Central memory CD4-positive, alpha-beta T cell (primary cell): ENCODE data around the gene NRCAM.

Source experiments
- DNase-seq: peaks from one replicate; pipeline ENCODE4 v3.0.0; 2022

NRCAM gene

DNA sequence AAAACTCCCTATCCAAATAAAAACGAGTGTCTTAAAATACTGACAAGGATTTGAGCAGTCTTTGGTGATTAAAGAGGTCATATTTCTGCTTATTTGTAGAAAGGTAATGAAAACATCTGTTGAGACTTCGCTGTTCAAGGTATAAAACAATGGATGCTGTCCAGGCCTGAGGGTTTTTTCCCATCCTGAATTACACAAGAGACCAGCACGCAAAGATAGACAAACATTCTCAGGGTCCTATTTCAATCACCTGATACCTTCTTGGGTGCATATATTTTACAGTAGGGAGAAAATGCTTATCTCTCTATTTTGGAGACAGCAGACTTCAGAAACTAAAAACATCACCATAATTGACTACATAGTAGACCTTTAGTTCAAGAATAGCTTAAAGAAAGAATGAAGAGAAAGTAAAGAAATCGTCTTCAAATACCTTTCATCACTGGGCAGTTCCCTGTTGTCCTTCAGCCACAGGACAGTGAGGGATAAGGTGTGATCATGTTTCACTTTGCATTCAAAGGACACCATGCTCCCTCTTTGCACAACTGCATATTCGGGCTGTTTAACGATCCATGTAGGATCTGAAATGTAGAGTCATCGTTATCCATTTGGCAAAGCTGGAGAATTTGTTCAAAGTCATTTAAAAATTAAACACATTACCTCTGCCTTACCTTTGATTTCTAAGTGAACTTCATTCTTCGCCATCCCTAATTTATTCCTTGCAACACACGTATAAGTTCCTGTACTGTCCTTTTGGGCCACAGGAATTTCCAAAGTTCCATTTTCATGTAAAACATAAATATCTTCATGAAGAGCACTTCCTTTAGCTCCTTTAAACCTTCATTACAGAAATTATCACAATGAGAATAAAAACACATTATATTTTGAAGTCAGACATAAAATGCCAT is 262.4 kb downstream of the NRCAM start:
- no peak for DNase-seq

DNA sequence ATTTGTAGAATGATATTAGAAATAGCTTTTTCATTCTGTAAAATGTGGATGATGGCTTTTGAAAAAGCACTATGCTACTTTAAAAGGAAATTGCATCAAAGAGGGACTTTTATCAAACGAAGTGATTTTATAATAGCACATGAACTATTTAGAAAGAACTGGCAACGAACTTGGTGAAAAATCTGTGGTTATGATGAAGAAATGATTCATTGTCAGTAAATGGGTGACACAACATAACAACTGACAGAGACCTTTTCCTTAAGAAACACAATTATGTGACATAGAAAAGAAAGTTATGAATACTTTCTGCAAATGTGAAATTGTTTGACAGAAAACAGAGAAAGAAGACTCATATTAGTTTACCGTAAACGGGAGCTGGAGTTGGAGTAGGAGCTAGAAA is 265.3 kb downstream of the NRCAM start:
- no peak for DNase-seq

DNA sequence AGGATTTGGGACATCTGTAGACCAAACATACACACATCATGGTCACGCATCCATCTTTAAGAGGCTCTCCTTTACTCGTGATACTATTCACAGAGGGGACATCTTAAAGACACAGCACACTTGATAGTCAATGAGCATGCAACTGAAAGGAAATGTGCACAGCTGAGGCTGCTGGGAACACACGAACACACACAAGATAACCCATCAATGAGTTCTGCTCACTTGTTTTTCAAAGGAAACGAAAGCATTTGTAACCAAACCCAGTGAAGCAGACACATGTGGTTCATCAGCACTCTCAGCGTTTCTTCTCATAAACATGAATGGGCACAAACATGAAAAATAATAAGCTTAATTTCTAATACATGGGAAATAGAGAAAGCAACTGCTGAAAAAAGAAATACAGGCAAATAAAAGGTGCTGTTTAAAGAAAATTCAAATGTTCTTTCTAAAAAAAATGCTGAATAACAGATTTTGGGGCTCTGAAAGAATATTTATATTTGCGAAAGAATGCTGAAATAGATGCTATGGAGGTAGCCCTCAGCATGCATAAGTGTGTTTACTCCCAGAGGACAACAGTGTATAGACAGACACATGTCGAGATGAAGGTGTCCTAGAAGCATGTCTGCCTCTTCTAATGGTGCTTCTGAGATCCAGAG is 266.4 kb downstream of the NRCAM start:
- DNase-seq: no peak

DNA sequence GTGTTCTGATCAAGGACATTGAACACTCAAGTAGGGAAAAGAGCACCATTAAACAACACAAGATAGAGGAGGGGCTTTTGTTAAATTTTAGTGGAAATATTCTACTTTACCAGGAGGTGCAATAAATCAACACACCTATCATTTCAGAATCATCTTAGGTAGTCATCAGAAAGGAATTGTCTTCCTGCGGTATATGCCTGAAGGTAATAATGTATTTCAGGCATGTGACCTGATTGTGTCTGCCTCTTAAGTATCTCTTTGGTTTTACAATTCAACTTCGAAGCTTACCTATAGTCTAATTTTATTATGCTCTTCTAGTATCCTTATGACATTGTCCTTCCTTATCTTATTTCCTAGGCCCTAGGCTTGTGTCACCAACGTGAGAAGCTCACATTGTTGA is 267.5 kb downstream of the NRCAM start:
- DNase-seq: no peak

DNA sequence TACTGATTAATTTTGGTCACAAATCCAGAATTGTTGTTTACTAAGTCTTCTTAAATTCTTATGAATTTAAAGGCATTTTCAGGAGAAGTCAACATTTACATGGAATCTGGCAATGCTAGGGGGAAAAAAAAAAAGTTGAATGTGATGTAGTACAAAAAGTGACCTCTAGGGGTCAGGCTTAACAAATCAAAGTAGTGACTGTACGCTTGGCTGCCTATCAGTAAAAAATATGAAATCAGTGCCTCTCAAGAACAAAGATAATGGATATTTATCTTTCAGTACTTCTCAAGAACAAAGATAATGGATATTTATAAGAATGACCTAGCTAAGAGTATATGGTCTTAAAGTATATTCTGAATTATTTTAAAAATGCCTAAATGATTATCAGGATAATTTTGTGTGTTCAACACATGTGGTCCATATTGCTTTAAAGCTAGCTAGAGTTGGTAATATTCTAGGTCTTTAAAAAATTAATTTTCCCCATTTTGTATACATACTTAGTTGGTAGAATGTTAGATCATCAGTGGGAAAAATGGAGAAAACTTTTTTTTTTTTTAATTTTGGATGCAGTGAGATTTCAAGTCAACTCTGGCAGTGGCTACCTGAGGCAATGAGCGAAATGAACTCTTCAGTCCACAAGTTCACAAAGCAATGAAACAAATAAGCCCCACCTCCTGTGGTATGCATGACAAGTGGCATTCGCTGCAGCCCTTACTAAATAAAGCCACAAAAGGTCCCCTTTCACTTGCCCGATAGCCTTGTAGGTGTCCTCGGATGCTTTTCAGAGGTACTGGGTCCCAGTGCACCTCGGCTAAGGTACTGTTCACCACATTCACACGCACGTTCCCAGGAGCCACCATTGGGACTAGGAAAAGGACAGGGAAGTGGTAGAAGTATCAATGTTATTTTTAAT is 274.9 kb downstream of the NRCAM start:
- peak; percentile 9 for DNase-seq

DNA sequence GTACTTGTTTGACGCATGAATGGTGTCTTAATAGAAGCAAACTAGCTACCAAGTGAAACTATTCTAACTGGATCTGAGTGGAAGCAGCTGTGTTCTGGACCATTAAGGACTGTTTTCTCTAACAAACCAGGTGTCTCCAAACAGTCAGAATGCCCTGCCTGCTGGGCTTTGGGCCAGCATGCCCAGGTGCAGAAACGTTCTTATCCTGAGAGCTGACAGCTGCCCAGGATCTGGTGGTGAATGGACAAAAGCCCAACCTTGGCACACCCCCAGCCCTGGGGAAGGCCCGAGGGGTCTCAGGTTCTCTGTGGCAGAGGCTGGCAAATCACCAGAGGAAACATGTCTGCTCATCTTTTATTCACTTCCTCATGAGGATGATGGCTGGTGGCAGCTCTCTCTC is 277.8 kb downstream of the NRCAM start:
- DNase-seq: no peak

DNA sequence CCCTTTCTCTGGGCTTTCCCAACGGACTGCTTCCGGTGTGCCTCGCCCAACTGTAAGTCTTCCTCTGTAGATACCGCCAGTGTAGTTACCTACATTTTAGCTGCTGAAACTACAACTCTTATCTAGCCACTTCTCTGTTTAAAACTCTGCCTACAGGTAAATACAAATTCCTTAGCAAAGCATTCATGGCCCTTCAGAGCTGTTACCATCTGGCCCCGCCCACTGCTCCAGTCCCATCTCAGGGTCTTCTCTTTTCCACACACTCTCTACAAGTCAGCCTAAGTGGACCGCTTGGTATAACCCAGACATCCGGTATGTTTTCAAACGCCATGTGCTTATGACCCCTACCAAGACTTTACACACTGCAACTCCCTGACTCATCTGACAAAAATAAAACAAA is 285.1 kb downstream of the NRCAM start:
- DNase-seq: no peak

DNA sequence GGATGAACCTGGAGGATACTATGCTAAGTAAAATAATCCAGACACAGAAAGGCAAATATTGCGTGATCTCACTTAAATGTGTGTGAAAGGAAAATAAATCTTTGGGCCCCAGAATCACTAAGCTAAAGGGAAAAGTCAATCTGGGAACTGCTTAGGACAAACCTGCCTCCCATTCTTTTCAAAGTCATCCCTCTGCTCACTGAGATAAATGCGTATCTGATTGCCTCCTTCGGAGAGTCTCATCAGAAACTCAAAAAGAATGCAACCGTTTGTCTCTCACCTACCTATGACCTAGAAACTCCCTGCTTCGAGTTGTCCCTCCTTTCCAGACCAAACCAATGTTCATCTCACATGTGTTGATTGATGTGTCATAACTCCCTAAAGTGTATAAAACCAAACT is 286.0 kb downstream of the NRCAM start:
- no peak for DNase-seq

DNA sequence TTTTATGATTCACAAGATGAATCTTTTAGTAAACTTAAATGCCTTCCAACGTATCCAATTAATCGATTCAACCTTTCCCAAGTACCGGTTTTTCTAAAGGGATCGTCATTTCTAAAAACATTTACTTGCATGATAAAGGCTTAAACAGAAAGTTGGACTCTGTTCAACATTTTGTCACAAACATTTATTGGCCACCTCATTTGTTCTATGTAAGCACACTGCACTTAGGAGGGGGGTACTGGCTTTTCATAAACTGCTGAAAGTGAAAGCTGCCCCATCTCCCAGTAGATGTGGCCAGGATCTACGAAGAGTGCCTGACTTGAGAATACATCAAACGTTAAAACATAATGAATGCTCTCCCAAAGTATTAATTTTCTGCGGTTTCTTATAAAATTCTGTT is 288.8 kb downstream of the NRCAM start:
- DNase-seq: no peak

DNA sequence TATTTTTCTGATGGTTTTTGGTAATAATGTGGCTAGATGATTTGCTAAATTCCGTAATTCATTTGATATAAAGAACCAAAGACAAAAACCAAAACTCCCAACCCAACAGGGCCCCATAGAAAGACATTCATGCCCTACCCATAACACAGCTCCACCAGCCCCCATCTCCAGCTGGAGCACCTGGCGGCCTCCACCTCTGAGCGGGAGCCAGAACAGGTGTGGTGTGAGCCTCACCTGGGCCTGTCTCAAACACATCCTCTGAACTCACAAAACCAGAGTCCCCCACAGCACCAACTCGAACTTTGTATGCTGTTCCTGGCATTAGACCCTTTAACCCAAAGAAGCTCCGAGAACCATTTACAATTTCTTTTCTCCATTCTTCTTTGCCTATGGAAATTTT is 289.5 kb downstream of the NRCAM start:
- DNase-seq: no peak

DNA sequence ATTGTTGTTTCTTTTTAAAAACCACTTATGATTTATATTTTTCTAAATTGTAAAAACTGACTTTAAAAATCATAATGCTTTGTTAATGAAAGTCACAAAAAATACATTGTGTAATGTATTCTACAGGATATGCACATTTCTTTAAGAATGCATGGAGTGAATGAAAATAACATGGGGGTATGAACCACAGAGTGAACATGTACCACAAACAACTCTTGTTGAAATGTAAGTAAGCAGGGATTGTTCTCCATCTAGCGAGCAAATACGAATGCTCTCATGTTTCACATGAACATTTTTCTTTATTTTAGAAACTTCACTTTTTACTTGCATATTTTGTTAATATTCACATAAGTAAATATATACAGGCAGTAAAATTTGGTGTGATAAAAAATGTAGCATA is 290.5 kb downstream of the NRCAM start:
- no peak for DNase-seq

DNA sequence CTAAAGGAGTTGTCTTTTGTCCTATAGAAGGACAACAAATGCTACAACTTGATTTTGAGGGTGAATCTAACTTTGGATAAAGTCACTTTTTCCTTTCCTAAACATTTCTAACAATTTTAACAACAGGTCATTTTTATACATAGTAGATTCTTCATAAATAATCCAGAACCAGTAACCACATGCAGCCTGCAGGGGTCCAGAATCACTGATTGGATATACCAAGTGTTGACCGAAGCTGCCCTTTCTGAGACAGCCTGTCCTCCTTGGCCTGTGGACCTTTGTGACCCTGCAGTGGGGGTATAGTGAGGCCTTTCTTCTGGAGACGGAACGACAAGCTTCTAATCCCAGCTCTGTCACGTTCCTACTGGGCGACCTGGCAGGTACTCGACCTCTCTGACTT is 291.3 kb downstream of the NRCAM start:
- DNase-seq: no peak

DNA sequence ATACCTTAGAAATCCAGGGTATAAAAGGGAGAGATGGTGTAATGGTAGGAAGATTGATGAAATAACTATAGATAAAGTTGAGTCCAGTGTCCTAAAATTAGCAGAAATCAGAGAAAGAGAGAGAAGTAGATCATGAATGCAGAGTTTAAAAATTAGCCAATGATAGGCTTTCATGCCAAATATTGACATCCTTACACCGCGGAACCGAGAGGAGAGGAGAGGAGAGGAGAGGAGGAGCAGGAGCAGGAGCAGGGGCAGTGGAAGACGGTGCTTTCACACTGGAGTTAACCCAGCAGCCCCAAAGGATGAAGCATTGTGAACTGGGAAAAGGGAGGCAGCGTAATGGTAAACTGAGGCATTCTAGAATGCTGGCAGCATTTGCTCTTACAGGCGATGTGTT is 291.9 kb downstream of the NRCAM start:
- DNase-seq: no peak

DNA sequence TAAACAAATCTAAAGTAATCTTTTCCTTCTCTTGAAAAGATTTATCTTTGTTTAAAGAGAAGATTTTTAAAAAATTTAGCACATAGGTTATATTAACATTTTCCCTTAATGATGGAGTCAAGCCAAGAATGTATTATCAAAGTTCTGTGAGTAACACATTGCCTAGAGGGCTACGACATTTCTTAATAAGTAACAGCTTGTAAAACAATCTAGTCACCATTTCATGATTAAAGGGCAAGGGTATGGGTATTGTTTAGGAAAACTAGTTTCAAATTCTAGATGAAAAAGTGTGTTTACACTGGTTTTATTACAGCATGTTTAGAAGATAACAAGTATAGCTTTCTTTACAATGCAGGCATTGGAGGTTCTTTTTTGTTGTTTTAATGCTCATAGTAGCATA is 297.5 kb downstream of the NRCAM start:
- DNase-seq: no peak

DNA sequence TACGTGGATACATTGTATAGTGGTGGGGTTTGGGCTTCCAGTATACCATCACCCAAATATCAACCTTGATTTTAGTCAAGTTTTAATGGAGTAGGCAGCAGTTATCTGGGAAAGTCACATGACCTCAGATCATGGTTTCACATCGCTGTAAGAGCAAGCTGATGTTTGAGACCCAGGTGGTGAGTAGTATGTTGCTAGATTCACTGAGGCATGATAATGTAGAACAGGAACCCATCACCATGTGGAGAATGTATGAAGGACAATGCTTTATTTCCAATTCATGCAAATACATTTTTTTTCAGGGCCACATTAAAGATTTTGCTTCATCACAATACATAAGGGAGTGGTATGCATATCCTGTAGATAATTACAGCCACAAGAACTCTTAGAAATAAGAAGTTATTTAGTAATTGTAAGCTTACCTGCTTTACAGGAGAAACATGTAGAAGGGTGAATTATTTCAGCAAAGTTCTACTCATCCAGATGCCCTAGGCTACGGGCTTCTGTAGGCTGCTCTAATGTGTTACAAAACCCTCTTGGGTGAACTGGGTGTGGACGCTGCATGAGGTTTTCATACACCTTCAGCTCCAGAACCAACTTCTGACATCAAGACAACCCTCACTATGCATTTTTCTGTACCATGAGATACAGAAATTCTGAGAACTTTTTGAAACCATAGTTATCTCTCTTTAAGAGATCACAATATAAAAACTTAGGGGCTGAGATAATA is 298.5 kb downstream of the NRCAM start:
- DNase-seq: no peak

DNA sequence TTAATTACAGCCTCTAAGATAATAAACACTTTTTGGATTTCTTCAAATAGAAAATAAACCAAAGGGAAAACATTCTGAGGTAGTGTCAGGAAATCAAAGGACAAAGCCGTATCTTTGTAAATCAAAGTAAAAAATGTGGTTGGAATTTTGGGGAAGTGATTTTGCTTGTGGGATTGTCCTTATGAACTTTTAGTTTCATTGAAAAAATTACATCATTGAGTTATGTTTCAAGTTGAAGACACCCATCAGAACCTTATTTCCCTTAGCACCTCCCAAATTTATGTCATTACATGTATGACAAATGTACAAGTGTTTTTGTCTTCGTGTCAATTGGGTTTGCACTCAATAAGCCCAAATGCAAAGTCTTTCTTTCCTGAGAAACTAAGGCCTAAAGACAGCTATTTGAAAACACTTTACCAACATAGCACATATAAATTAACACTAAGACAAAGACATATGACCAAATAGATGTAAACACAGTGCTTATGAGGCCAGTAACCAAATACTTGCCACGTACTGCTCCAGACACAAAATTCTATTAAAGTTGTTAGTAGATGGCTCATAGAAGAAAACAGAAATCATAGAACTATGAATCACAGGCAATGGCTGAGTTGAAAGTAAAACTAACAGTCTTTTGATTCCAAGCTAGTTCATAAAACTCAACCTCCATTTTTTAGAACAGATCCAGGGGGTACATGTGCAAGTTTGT is 299.2 kb downstream of the NRCAM start:
- DNase-seq: no peak

DNA sequence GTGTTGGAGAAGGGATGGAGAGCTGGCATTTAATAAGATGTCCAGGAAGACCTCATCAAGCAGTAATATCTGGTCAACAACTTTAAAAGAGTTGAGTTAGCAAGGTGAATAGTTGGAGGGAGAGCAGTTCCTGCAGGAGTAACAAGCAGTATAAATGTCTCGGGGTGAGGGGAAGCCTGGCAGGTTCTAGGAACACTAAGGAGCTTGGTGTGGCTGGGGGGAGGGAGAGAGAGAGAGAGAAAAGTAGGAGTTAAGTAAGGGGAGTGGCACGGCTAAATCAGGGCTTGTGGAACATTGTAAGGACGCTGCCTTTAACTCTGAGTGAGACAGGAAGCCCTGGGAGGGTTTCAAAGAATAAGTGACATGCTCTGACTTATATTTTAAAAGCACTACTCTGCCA is 304.0 kb downstream of the NRCAM start:
- no peak for DNase-seq

DNA sequence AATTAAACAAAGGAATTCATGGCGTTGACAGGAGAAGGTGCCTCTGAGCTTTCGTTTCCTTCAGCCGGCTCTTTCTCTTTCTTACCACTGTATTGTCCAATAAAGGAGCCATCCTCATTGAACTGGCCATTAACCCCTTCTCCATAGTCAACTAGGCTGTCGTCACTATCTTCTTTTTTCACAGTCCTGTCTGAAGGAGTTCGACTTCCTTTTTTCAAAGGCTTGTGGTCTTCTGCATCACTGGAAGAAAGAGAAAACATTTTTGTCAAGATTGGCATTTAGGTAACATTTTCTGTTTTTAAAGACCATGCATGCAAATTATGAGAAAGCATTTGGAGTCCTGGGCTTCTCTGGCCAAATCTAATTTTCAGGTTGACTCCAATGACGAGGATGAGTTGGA is 306.3 kb downstream of the NRCAM start:
- no peak for DNase-seq

DNA sequence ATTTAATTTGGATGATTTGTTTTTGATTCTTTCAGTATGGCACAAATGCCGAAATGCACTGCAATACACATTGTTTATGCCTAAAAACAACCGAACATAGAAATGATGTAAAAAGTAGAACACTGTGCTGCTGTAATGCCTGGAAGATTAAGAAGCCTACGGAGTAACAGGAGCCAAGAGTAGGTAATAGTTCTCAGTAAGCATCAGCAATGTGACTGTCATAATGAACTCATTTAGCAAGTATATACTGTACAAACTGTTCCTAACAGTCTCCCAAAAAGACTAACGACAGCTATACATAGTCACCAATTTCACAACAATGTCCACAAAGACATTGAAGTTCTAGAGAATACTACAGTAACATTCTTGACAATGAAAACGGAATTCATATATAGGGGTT is 307.1 kb downstream of the NRCAM start:
- no peak for DNase-seq

DNA sequence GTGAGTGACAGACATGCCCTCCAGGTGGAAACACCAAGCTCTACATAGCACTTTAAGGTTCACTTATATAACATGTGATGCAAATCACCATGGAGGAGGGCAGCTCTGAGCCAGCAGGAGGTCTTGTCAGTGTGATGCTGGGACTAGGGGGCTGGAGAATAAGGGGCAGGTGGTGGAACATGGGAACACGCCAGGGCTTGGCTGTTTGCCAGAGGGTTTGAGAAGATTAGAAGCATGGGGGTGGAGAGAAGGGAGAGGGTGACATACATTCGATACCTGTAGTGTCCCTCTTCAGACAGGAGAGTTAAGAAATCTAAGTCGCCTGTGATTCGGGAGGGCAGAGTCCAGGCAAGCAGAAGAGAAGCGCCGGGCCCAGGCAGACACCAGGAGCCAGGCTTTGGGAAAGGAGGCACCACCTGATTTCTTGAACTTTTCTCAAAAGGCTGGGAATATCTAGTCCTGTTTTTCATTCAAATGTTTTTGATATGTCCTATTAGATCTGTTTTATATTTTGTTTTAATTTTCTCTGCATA is 309.1 kb downstream of the NRCAM start:
- no peak for DNase-seq

DNA sequence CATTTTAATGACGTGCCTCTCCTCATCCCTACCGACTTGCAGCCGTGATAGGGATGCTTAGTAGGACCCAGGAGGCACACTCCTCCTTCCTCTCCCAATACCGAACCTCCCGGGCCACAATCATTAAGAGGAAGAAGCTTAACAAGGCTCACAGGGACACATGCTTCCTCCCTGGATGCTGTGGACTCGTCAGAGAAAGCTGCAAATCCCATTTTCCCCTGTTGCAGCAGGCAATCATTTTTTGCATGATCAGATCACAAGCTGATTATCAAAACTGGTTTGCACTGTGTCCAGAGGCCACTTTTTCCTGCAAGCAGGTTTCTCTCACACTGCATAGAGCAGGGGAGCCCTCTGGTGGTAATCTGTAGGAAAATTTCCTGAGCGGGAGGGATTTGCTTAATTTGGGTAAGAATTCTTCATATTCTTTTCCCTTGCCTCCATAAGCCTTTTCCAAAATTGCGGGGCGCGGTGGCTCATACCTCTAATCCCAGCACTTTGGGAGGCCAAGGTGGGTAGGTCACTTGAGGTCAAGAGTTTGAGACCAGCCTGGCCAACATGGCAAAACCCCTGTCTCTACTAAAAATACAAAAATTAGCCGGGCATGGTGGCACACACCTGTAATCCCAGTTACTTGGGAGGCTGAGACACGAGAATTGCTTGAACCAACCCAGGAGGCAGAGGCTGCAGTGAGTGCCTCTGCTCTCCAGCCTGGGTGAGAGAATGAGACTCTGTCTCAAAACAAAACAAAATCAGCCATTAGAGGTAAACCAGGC is 310.0 kb downstream of the NRCAM start:
- DNase-seq: peak; percentile 19
